Right lobe of liver (tissue), 4 donors: Measurements from ENCODE around the gene PRR5L.

Experiments used
- POLR2A ChIP-seq: fragments of 450-650 bp; IDR thresholded peaks from one replicate; pipeline ENCODE4 v1.6.1; 2017; ENCODE audit warnings: antibody characterized with exemption, mild to moderate bottlenecking
- TF ChIP-seq, protein P1 (sequence below), 4 donors: fragments of 200-600 bp in 3 of 4; fragments of 450-650 bp in 1 of 4; IDR thresholded peaks; one replicate each; pipeline versions ENCODE4 v1.5.1 to v1.8.0; 2016 to 2022; ENCODE audit warnings: antibody characterized with exemption in 4 of 4, mild to moderate bottlenecking in 2 of 4
- donor health status: DM: no; HTN: no; CAD: no.
- donor health status: DM: no; HTN: no; CAD: no.
- donor health status: DM: no; HTN: yes; CAD: no.

DNA sequence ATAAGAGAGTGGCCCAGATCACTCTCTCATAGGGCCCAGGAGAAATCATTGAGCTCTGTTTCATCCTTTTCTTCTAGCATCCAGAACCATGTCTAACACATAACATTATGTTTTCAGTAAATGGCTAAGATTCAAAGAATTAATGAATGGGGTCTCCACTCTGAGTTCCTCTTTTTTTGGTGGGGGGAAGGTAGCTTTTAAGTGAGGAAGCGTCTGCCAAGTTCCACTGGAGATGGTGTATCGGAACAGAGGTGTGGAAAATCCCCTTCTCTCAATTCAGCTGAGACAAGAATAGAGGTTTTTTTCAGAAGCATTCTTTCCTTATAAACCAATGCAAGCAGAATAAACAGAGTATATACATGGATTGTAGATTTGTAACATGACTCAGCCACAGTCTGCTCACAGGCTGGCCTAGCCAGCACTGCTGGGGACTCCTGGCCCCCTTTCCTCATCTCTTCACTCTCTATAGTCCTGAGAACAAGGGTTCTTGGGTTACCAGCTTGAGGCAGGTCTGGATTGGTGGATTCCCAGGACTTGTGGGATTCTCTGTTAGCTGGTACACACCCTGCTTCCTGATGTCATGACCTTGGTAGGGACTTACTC, 116.8 kb downstream of the PRR5L start:
- no peak for TF ChIP-seq POLR2A
- TF ChIP-seq, protein P1, sequence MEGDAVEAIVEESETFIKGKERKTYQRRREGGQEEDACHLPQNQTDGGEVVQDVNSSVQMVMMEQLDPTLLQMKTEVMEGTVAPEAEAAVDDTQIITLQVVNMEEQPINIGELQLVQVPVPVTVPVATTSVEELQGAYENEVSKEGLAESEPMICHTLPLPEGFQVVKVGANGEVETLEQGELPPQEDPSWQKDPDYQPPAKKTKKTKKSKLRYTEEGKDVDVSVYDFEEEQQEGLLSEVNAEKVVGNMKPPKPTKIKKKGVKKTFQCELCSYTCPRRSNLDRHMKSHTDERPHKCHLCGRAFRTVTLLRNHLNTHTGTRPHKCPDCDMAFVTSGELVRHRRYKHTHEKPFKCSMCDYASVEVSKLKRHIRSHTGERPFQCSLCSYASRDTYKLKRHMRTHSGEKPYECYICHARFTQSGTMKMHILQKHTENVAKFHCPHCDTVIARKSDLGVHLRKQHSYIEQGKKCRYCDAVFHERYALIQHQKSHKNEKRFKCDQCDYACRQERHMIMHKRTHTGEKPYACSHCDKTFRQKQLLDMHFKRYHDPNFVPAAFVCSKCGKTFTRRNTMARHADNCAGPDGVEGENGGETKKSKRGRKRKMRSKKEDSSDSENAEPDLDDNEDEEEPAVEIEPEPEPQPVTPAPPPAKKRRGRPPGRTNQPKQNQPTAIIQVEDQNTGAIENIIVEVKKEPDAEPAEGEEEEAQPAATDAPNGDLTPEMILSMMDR (IDR thresholded peaks at IDR 0.05), result no peak
